ENCODE data around the gene USP8. TPM values are rescaled to one million over a fixed set of nuclear protein-coding genes. Genes with fewer than 3 reads are reported as not detected.
"Not testable (repeated sequence)": the region's sequence is repeated elsewhere in the genome, so short reads cannot be mapped to it uniquely, and the experiment has no call there.

USP8 gene
- total RNA-seq: 10 to 100 TPM; 81.0 to 87.7 (median 81.4) TPM
- total RNA-seq (2013): 83.8 TPM

DNA sequence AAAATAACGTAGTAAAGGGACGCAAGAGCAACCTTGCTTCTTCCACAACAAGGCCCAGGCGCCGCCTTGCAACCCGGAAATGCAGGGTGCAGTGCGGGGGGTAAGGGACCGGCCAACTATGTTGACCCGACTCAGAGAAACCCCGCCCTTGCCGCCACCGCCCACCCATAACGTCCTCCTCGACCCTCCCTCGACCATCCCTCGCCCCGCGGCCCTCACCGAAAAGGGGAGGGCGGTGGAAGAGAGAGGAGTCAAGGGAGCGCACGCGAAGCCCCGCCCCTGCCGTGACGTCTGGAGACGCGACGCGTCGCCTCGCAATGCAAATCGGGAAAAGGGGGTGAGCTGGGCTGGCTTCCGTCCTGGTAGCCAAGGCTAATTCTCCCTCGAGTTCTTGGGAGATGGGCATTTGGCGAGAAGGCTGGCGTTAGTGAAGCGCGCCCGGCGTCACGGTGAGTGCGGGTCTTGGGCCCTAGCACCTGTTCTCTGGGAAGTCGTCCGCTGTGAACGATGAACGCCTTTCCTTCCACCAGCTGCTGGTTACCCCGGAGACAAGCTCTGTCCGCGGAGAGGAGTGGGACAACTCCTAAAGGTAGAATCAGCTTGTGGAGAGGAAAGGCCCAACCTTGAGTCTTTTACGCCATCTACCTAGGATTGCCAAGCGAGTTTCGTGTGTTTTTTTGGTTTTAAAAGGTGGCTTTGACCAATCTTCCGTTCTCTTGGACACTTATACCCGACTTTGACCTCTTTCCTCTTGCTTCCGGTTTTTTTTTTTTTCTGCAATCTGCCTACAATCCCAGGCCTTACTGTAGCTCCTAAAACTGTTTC, at the start of gene USP8:
Gene USP8, plus strand, starts transcription at position 340 of the 825 bp plus-strand sequence. CDS start 14,669 bp downstream, outside the sequence.
- whole genome bisulfite sequencing (ENCODE audit: insufficient coverage): under 1% methylated on average over 50 of the region's 55 CpGs
- H3K27me3 ChIP-seq (ENCODE audit: control insufficient read depth, insufficient read depth, low read length): no peaks in the 10 kb centered on the region
- Mint-ChIP-seq H3K4me3 (peak within 1 kb of the TSS; percentile 99), H3K27me3 (ENCODE audit: low read depth in 2 of 2) (no peaks in the 10 kb centered on the region), H3K4me1 (peaks cover 36 to 39% of the 10 kb centered on the region in 2 donors), H3K9me3 (no peaks in the 10 kb centered on the region), H3K27ac (peak within 1 kb of the TSS; percentile 96 to 98), H3K36me3 (no peaks in the 10 kb centered on the region)
- H3K9me3 ChIP-seq (ENCODE audit: control insufficient read depth, insufficient read depth, low read length): no peaks in the 10 kb centered on the region
- DNase-seq: peak; percentile 93 to 97
- peak within 1 kb of the TSS; percentile 90 for H3K27ac ChIP-seq (ENCODE audit: low read length)
- H3K4me3 ChIP-seq (ENCODE audit: low read length): peak within 1 kb of the TSS; percentile 98
- peaks cover 11% of the 10 kb centered on the region for H3K4me1 ChIP-seq (ENCODE audit: control insufficient read depth, insufficient read depth, low read length)
- TF ChIP-seq, protein P1, sequence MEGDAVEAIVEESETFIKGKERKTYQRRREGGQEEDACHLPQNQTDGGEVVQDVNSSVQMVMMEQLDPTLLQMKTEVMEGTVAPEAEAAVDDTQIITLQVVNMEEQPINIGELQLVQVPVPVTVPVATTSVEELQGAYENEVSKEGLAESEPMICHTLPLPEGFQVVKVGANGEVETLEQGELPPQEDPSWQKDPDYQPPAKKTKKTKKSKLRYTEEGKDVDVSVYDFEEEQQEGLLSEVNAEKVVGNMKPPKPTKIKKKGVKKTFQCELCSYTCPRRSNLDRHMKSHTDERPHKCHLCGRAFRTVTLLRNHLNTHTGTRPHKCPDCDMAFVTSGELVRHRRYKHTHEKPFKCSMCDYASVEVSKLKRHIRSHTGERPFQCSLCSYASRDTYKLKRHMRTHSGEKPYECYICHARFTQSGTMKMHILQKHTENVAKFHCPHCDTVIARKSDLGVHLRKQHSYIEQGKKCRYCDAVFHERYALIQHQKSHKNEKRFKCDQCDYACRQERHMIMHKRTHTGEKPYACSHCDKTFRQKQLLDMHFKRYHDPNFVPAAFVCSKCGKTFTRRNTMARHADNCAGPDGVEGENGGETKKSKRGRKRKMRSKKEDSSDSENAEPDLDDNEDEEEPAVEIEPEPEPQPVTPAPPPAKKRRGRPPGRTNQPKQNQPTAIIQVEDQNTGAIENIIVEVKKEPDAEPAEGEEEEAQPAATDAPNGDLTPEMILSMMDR (IDR thresholded peaks at IDR 0.05): no peak
- intact Hi-C loops (cut with micrococcal nuclease): loop anchor here (1.0 kb wide), 2 partner anchors 68 to 484 kb away; partner anchors contain the start of gene AP4E1
- no peaks in the 10 kb centered on the region for H3K36me3 ChIP-seq (ENCODE audit: control insufficient read depth, insufficient read depth, low read length)
- peak; percentile 95 to 97 (median 95) for ATAC-seq

DNA sequence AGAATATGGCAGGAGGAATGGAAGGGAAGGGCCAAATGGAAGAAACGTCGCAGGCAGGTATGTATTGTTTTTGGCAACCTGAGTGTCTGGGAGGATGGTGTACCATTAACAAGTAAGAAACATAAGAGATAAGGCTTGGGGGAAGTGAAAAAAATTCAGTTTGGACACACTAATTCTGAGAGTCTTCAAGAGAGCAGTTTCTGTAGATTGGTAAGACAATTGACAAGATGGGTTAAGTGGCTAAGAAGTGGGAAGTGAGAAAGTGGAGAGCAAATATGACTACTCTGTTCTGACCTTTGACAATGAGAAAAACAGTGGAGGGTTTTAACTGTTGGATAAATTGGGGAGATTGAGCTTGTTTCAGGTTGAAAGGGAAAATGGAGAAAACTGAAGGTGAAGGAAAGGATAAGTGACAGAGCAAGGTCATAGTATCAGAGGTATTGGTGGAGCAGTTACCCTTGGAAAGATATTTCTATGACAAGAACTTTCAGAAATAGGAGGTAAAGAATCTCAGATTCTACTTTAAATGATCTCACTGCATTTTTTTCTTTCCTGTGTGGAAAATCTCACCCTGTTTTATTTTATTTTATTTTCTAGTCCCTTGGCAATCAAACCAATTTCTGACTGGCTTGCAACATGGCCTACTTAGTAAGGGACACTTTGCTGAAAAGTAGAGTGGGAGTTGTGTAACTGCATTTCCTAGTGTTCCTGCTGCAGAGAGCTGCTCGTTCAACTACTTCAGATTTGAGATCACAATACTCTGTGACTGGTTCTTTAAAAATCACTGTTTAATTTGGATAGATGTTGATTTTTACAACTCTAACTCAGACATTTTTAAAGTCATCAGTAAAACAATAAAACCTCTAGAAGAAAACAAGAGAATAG, 46.1 kb upstream of the USP8 start:
- Mint-ChIP-seq H3K4me1 (no peaks in the 10 kb centered on the region), H3K4me3 (no peak overlapping the region), H3K36me3 (no peaks in the 10 kb centered on the region), H3K9me3 (no peaks in the 10 kb centered on the region), H3K27me3 (ENCODE audit: low read depth in 2 of 2) (no peaks in the 10 kb centered on the region), H3K27ac (no peak overlapping the region)
- intact Hi-C loops (cut with micrococcal nuclease): no loop called here
- ATAC-seq: no peak
- no peaks in the 10 kb centered on the region for H3K4me1 ChIP-seq (ENCODE audit: control insufficient read depth, insufficient read depth, low read length)
- H3K27ac ChIP-seq (ENCODE audit: low read length): no peak overlapping the region
- no peaks in the 10 kb centered on the region for H3K9me3 ChIP-seq (ENCODE audit: control insufficient read depth, insufficient read depth, low read length)
- H3K36me3 ChIP-seq (ENCODE audit: control insufficient read depth, insufficient read depth, low read length): no peaks in the 10 kb centered on the region
- no peaks in the 10 kb centered on the region for H3K27me3 ChIP-seq (ENCODE audit: control insufficient read depth, insufficient read depth, low read length)
- H3K4me3 ChIP-seq (ENCODE audit: low read length): no peak overlapping the region
- 77% methylated on average over 2 of the region's 3 CpGs for WGBS (ENCODE audit: insufficient coverage)
- no peak for DNase-seq
- TF ChIP-seq, protein P1 (IDR thresholded peaks at IDR 0.05): no peak

DNA sequence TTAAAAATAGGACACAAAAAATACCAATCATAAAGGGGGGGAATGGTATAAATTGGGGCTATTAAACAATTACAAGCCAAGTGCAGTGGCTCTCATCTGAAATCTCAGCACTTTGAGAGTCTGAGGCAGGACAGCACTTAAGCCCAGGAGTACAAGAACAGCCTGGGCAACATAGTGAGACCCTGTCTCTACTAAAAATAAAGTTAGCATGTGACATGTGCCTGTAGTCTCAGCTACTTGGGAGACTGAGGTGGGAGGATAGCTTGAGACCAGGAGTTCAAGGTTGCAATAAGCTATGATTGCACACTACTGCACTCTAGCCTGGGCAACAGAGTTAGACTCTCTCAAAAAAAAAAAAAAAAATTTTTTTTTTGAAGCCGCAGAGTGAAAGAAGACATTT, 45.4 kb upstream of the USP8 start:
- no peak overlapping the region for H3K4me3 Mint-ChIP-seq
- TF ChIP-seq, protein P1 (IDR thresholded peaks at IDR 0.05): no peak
- Histone ChIP-seq H3K27me3 (ENCODE audit: control insufficient read depth, insufficient read depth, low read length) (no peaks in the 10 kb centered on the region), H3K36me3 (ENCODE audit: control insufficient read depth, insufficient read depth, low read length) (no peaks in the 10 kb centered on the region), H3K4me1 (ENCODE audit: control insufficient read depth, insufficient read depth, low read length) (no peaks in the 10 kb centered on the region), H3K9me3 (ENCODE audit: control insufficient read depth, insufficient read depth, low read length) (no peaks in the 10 kb centered on the region), H3K4me3 (ENCODE audit: low read length) (no peak overlapping the region), H3K27ac (ENCODE audit: low read length) (no peak overlapping the region)
- H3K4me1 Mint-ChIP-seq: no peaks in the 10 kb centered on the region
- no peaks in the 10 kb centered on the region for H3K9me3 Mint-ChIP-seq
- DNase-seq (no peak), ATAC-seq (no peak)
- no peaks in the 10 kb centered on the region for H3K36me3 Mint-ChIP-seq
- 100% methylated on average over 1 of the region's 1 CpG for WGBS (ENCODE audit: insufficient coverage)
- intact Hi-C loops (cut with micrococcal nuclease): no loop called here
- H3K27me3 Mint-ChIP-seq (ENCODE audit: low read depth in 2 of 2): no peaks in the 10 kb centered on the region
- H3K27ac Mint-ChIP-seq: no peak overlapping the region

DNA sequence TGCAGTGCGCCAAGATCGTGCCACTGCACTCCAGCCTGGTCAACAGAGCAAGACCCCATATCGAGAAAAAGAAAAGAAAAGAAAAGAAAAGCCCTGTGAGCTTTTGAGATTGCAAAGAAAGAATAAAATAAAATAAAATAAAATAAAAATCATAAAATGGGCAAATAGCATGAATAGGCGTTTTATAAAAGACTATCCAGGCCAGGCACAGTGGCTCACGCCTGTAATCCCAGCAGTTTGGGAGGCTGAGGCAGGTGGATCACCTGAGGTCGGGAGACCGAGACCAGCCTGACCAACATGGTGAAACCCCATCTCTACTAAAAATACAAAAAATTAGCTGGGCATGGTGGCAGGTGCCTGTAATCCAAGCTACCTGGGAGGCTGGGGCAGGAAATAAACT, 44.8 kb upstream of the USP8 start:
- H3K4me1 Mint-ChIP-seq; H3K27ac ChIP-seq (ENCODE audit: low read length); H3K9me3 Mint-ChIP-seq; ATAC-seq; H3K9me3 ChIP-seq (ENCODE audit: control insufficient read depth, insufficient read depth, low read length); H3K4me3 ChIP-seq (ENCODE audit: low read length); H3K4me3 Mint-ChIP-seq; H3K36me3 ChIP-seq (ENCODE audit: control insufficient read depth, insufficient read depth, low read length); H3K27me3 ChIP-seq (ENCODE audit: control insufficient read depth, insufficient read depth, low read length); H3K27ac Mint-ChIP-seq; H3K27me3 Mint-ChIP-seq (ENCODE audit: low read depth in 2 of 2); intact Hi-C loops (cut with micrococcal nuclease); H3K36me3 Mint-ChIP-seq; DNase-seq; H3K4me1 ChIP-seq (ENCODE audit: control insufficient read depth, insufficient read depth, low read length): not testable (repeated sequence)
- WGBS (ENCODE audit: insufficient coverage): 98% methylated on average over 7 of the region's 7 CpGs
